GM23338 (cell line): Measurements from ENCODE around the gene CER1. TPM values are rescaled to one million over a fixed set of nuclear protein-coding genes. Genes with fewer than 3 reads are reported as not detected.

Experiments used
- ATAC-seq: fragments of 200-7000 bp; cut with Tn5 transposase; 3 replicates; pipeline ENCODE4 v1.9.1; 2020
- DNase-seq: peaks from one replicate; pipeline ENCODE4 v3.0.0-alpha.2; 2015; ENCODE audit warnings: low spot score
- H2AFZ ChIP-seq: fragments of 200-600 bp; sonication (generic); 2 replicates; pipeline ENCODE4 v1.8.0; 2016; ENCODE audit warnings: antibody characterized with exemption, mild to moderate bottlenecking, moderate library complexity
- H3F3A ChIP-seq: fragments of 200-600 bp; sonication (generic); replicated peaks from 2 replicates; pipeline ENCODE4 v1.8.0; 2017; ENCODE audit warnings: antibody characterized with exemption, mixed run types, low read depth
- H3K27ac ChIP-seq: fragments of 200-600 bp; sonication (generic); 2 replicates; pipeline ENCODE4 v1.6.1; 2016; ENCODE audit warnings: low read depth
- H3K27me3 ChIP-seq: fragments of 200-600 bp; sonication (generic); 2 replicates; pipeline ENCODE4 v1.8.0; 2016; ENCODE audit warnings: mild to moderate bottlenecking, mixed run types, moderate library complexity; ENCODE audit not compliant: insufficient read depth
- H3K36me3 ChIP-seq: fragments of 200-600 bp; sonication (generic); 2 replicates; pipeline ENCODE4 v1.8.0; 2016; ENCODE audit warnings: mild to moderate bottlenecking; ENCODE audit not compliant: insufficient read depth
- H3K4me1 ChIP-seq: fragments of 200-600 bp; sonication (generic); 2 replicates; pipeline ENCODE4 v1.8.0; 2016; ENCODE audit warnings: mild to moderate bottlenecking, moderate library complexity; ENCODE audit not compliant: insufficient read depth
- H3K4me2 ChIP-seq: fragments of 200-600 bp; sonication (generic); 2 replicates; pipeline ENCODE4 v1.7.1; 2017; ENCODE audit warnings: mixed run types
- H3K4me3 ChIP-seq: fragments of 200-600 bp; sonication (generic); 2 replicates; pipeline ENCODE4 v1.6.1; 2016; ENCODE audit warnings: mixed run types
- H3K79me2 ChIP-seq: fragments of 200-600 bp; sonication (generic); replicated peaks from 2 replicates; pipeline ENCODE4 v1.8.0; 2017; ENCODE audit warnings: mild to moderate bottlenecking; ENCODE audit not compliant: insufficient read depth
- H3K9me2 ChIP-seq: fragments of 200-600 bp; sonication (generic); 2 replicates; pipeline ENCODE4 v1.8.0; 2017; ENCODE audit not compliant: insufficient read depth
- H4K20me1 ChIP-seq: fragments of 200-600 bp; sonication (generic); replicated peaks from 2 replicates; pipeline ENCODE4 v1.8.0; 2017; ENCODE audit warnings: mild to moderate bottlenecking; ENCODE audit not compliant: insufficient read depth
- H3K27ac Mint-ChIP-seq: 2 replicates; pipeline ENCODE4 v1.8.0; 2020; ENCODE audit warnings: inconsistent platforms, mild to moderate bottlenecking, moderate library complexity, mixed read lengths
- H3K27me3 Mint-ChIP-seq: 3 replicates; pipeline ENCODE4 v1.8.0; 2022; ENCODE audit warnings: low read depth, mild to moderate bottlenecking, moderate library complexity, mixed read lengths, inconsistent platforms; ENCODE audit not compliant: insufficient read depth, poor library complexity
- H3K36me3 Mint-ChIP-seq: 3 replicates; pipeline ENCODE4 v1.8.0; 2021; ENCODE audit warnings: low read depth, mild to moderate bottlenecking, inconsistent platforms, moderate library complexity, mixed read lengths
- H3K4me1 Mint-ChIP-seq: 3 replicates; pipeline ENCODE4 v1.8.0; 2020; ENCODE audit warnings: mild to moderate bottlenecking, inconsistent platforms, mixed read lengths
- H3K4me3 Mint-ChIP-seq: 3 replicates; pipeline ENCODE4 v1.8.0; 2021; ENCODE audit warnings: moderate library complexity, mild to moderate bottlenecking, inconsistent platforms, mixed read lengths
- H3K9me3 Mint-ChIP-seq: 3 replicates; pipeline ENCODE4 v1.8.0; 2020; ENCODE audit warnings: moderate library complexity, mild to moderate bottlenecking, inconsistent platforms, mixed read lengths
- CREB1 ChIP-seq: fragments of 250-450 bp; sonication (Bioruptor Pico); IDR thresholded peaks from 2 replicates; pipeline ENCODE4 v1.5.0; 2020; ENCODE audit warnings: low read depth, mild to moderate bottlenecking, moderate library complexity
- EZH2 ChIP-seq: fragments of 200-600 bp; sonication (generic); IDR thresholded peaks from one replicate; pipeline ENCODE4 v1.8.0; 2017; ENCODE audit warnings: antibody characterized with exemption, mild to moderate bottlenecking, low read depth; ENCODE audit not compliant: unreplicated experiment
- EZH2phosphoT487 ChIP-seq: fragments of 200-600 bp; sonication (generic); IDR thresholded peaks from one replicate; pipeline ENCODE4 v1.8.1; 2018; ENCODE audit warnings: antibody characterized with exemption; ENCODE audit not compliant: unreplicated experiment
- JUNB ChIP-seq: IDR thresholded peaks from one replicate; pipeline ENCODE4 v1.6.1; 2016; ENCODE audit warnings: antibody characterized with exemption; ENCODE audit not compliant: unreplicated experiment
- STAT1 ChIP-seq: IDR thresholded peaks from one replicate; pipeline ENCODE4 v1.6.1; 2016; ENCODE audit warnings: antibody characterized with exemption; ENCODE audit not compliant: unreplicated experiment
- ZNF114 ChIP-seq: fragments of 250-450 bp; sonication (Bioruptor Pico); IDR thresholded peaks from 2 replicates; pipeline ENCODE4 v1.5.0; 2020; ENCODE audit warnings: mild to moderate bottlenecking, moderate library complexity
- ZNF331 ChIP-seq: fragments of 250-450 bp; sonication (Bioruptor Pico); IDR thresholded peaks from 2 replicates; pipeline ENCODE4 v1.5.0; 2020; ENCODE audit warnings: low read depth, mild to moderate bottlenecking, moderate library complexity
- polyA plus RNA-seq: library from polyadenylated mRNA; unstranded; fragments of >200 nt; fragmentation: Nextera tagmentation; extraction: Ambion mirVana; gene quantifications from 2 replicates; pipeline ENCODE4 v1.2.1, GENCODE V29; 2016
- total RNA-seq: library from RNA; depleted of rRNA; stranded (reverse); fragments of >200 nt; shearing (Covaris generic); gene quantifications from 2 replicates; pipeline ENCODE4 v1.2.3, GENCODE V29; 2014
- TF ChIP-seq, protein P1 (sequence below): IDR thresholded peaks from one replicate; pipeline ENCODE4 v1.6.1; 2018; ENCODE audit warnings: antibody characterized with exemption; ENCODE audit not compliant: unreplicated experiment
- TF ChIP-seq, protein P2 (sequence below), 2 experiments: fragments of 200-600 bp in 1 of 2; sonication (generic) in 1 of 2; conservative IDR thresholded peaks; 2 replicates each; pipeline versions ENCODE4 v1.5.1 to v1.6.1; 2016 to 2017; ENCODE audit warnings: antibody characterized with exemption in 2 of 2, low read depth in 2 of 2, mild to moderate bottlenecking in 2 of 2, moderate library complexity in 1 of 2
- TF ChIP-seq, protein P3 (sequence below): fragments of 250-450 bp; sonication (Bioruptor Pico); IDR thresholded peaks from 2 replicates; pipeline ENCODE4 v1.5.0; 2020; ENCODE audit warnings: mild to moderate bottlenecking, moderate library complexity

Gene CER1
- total and polyA plus RNA-seq, 2 experiments from 2014 or later, result 0.73 to 4.4 TPM

DNA sequence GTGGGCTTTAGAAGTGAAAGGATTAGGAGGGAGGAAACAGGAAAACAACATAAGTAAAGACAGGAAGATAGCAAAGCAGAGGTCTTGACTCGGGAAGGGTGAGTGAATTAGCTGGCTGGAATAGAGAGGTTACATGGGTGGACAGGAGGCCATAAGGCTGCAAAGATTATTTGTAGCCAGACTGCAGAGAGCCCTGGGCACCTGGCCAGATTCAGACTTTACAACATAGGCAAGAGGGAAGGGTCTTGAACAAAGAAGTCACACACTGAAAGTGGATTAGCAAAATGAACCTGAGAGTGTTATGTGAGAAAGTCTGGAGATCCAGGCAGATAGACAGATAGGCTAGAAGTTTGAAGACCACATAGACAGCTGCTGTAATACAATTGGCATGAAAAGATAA, 29.7 kb upstream of the CER1 start:
- Mint-ChIP-seq H3K27ac (no peak overlapping the region), H3K4me3 (no peak overlapping the region), H3K9me3 (no peaks in the 10 kb centered on the region; the same call in 2 of the 3 replicates), H3K27me3 (peaks cover 4% of the 10 kb centered on the region), H3K36me3 (no peaks in the 10 kb centered on the region), H3K4me1 (peaks cover 20% of the 10 kb centered on the region)
- Histone ChIP-seq H3F3A (no peaks in the 10 kb centered on the region), H4K20me1 (no peaks in the 10 kb centered on the region), H3K9me2 (peaks cover under 1% of the 10 kb centered on the region; the same call in 1 of the 2 replicates), H3K4me1 (peaks cover 10% of the 10 kb centered on the region; the same call in 1 of the 2 replicates), H3K4me2 (no peak overlapping the region), H3K36me3 (no peaks in the 10 kb centered on the region), H2AFZ (no peak overlapping the region), H3K27ac (no peak overlapping the region), H3K27me3 (no peaks in the 10 kb centered on the region), H3K4me3 (no peak overlapping the region), H3K79me2 (no peaks in the 10 kb centered on the region)
- ATAC-seq (no peak), DNase-seq (no peak)
- no peak for TF ChIP-seq STAT1
- no peak for TF ChIP-seq ZNF331 (CRISPR knock-in tag)

DNA sequence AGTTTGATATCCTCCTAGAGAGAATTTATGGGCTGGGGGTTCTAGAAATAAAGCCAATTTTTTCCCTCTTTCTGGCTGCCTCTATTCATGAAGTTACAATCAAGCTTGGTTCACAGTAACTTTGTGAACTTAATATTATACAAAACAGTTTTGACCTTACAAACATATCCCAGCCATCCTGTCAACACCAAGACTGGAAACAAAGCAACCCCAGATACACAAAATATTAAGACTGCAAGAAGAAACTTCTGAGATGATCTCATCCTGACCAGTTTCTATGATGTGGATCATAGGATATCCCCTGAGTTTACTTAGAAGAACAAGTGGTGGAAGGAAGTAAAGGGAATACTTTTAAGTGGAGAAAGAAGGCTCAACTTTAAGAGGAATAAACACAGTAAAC, 28.3 kb upstream of the CER1 start:
- peaks cover 20% of the 10 kb centered on the region for H3K4me1 Mint-ChIP-seq
- Histone ChIP-seq H3K27me3 (no peaks in the 10 kb centered on the region), H3K27ac (no peak overlapping the region), H3F3A (no peaks in the 10 kb centered on the region), H3K4me2 (no peak overlapping the region), H3K9me2 (no peaks in the 10 kb centered on the region), H3K4me1 (peaks cover 10% of the 10 kb centered on the region; the same call in 1 of the 2 replicates), H2AFZ (no peak overlapping the region), H4K20me1 (no peaks in the 10 kb centered on the region), H3K36me3 (no peaks in the 10 kb centered on the region), H3K79me2 (no peaks in the 10 kb centered on the region), H3K4me3 (no peak overlapping the region)
- H3K27ac Mint-ChIP-seq, result no peak overlapping the region
- H3K4me3 Mint-ChIP-seq, result no peak overlapping the region
- H3K9me3 Mint-ChIP-seq, result no peaks in the 10 kb centered on the region; the same call in 2 of the 3 replicates
- ATAC-seq (no peak), DNase-seq (no peak)
- no peaks in the 10 kb centered on the region for H3K36me3 Mint-ChIP-seq
- peaks cover 4% of the 10 kb centered on the region for H3K27me3 Mint-ChIP-seq
- TF ChIP-seq JUNB (no peak), ZNF114 (CRISPR knock-in tag) (no peak), EZH2phosphoT487 (no peak), EZH2 (no peak), CREB1 (no peak), ZNF331 (CRISPR knock-in tag) (no peak)
- TF ChIP-seq, protein P1, sequence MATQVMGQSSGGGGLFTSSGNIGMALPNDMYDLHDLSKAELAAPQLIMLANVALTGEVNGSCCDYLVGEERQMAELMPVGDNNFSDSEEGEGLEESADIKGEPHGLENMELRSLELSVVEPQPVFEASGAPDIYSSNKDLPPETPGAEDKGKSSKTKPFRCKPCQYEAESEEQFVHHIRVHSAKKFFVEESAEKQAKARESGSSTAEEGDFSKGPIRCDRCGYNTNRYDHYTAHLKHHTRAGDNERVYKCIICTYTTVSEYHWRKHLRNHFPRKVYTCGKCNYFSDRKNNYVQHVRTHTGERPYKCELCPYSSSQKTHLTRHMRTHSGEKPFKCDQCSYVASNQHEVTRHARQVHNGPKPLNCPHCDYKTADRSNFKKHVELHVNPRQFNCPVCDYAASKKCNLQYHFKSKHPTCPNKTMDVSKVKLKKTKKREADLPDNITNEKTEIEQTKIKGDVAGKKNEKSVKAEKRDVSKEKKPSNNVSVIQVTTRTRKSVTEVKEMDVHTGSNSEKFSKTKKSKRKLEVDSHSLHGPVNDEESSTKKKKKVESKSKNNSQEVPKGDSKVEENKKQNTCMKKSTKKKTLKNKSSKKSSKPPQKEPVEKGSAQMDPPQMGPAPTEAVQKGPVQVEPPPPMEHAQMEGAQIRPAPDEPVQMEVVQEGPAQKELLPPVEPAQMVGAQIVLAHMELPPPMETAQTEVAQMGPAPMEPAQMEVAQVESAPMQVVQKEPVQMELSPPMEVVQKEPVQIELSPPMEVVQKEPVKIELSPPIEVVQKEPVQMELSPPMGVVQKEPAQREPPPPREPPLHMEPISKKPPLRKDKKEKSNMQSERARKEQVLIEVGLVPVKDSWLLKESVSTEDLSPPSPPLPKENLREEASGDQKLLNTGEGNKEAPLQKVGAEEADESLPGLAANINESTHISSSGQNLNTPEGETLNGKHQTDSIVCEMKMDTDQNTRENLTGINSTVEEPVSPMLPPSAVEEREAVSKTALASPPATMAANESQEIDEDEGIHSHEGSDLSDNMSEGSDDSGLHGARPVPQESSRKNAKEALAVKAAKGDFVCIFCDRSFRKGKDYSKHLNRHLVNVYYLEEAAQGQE, result no peak
- TF ChIP-seq, protein P2, sequence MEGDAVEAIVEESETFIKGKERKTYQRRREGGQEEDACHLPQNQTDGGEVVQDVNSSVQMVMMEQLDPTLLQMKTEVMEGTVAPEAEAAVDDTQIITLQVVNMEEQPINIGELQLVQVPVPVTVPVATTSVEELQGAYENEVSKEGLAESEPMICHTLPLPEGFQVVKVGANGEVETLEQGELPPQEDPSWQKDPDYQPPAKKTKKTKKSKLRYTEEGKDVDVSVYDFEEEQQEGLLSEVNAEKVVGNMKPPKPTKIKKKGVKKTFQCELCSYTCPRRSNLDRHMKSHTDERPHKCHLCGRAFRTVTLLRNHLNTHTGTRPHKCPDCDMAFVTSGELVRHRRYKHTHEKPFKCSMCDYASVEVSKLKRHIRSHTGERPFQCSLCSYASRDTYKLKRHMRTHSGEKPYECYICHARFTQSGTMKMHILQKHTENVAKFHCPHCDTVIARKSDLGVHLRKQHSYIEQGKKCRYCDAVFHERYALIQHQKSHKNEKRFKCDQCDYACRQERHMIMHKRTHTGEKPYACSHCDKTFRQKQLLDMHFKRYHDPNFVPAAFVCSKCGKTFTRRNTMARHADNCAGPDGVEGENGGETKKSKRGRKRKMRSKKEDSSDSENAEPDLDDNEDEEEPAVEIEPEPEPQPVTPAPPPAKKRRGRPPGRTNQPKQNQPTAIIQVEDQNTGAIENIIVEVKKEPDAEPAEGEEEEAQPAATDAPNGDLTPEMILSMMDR (conservative IDR thresholded peaks at IDR 0.05; ENCODE audit: low read depth in 2 of 2), result no peak
- TF ChIP-seq, protein P3, sequence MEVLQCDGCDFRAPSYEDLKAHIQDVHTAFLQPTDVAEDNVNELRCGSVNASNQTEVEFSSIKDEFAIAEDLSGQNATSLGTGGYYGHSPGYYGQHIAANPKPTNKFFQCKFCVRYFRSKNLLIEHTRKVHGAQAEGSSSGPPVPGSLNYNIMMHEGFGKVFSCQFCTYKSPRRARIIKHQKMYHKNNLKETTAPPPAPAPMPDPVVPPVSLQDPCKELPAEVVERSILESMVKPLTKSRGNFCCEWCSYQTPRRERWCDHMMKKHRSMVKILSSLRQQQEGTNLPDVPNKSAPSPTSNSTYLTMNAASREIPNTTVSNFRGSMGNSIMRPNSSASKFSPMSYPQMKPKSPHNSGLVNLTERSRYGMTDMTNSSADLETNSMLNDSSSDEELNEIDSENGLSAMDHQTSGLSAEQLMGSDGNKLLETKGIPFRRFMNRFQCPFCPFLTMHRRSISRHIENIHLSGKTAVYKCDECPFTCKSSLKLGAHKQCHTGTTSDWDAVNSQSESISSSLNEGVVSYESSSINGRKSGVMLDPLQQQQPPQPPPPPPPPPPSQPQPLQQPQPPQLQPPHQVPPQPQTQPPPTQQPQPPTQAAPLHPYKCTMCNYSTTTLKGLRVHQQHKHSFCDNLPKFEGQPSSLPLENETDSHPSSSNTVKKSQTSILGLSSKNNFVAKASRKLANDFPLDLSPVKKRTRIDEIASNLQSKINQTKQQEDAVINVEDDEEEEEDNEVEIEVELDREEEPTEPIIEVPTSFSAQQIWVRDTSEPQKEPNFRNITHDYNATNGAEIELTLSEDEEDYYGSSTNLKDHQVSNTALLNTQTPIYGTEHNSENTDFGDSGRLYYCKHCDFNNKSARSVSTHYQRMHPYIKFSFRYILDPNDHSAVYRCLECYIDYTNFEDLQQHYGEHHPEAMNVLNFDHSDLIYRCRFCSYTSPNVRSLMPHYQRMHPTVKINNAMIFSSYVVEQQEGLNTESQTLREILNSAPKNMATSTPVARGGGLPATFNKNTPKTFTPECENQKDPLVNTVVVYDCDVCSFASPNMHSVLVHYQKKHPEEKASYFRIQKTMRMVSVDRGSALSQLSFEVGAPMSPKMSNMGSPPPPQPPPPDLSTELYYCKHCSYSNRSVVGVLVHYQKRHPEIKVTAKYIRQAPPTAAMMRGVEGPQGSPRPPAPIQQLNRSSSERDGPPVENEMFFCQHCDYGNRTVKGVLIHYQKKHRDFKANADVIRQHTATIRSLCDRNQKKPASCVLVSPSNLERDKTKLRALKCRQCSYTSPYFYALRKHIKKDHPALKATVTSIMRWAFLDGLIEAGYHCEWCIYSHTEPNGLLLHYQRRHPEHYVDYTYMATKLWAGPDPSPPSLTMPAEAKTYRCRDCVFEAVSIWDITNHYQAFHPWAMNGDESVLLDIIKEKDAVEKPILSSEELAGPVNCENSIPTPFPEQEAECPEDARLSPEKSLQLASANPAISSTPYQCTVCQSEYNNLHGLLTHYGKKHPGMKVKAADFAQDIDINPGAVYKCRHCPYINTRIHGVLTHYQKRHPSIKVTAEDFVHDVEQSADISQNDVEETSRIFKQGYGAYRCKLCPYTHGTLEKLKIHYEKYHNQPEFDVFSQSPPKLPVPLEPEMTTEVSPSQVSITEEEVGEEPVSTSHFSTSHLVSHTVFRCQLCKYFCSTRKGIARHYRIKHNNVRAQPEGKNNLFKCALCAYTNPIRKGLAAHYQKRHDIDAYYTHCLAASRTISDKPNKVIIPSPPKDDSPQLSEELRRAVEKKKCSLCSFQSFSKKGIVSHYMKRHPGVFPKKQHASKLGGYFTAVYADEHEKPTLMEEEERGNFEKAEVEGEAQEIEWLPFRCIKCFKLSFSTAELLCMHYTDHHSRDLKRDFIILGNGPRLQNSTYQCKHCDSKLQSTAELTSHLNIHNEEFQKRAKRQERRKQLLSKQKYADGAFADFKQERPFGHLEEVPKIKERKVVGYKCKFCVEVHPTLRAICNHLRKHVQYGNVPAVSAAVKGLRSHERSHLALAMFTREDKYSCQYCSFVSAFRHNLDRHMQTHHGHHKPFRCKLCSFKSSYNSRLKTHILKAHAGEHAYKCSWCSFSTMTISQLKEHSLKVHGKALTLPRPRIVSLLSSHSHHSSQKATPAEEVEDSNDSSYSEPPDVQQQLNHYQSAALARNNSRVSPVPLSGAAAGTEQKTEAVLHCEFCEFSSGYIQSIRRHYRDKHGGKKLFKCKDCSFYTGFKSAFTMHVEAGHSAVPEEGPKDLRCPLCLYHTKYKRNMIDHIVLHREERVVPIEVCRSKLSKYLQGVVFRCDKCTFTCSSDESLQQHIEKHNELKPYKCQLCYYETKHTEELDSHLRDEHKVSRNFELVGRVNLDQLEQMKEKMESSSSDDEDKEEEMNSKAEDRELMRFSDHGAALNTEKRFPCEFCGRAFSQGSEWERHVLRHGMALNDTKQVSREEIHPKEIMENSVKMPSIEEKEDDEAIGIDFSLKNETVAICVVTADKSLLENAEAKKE (CRISPR knock-in tag), result no peak
